GM12801 (cell line): ENCODE measurements around the gene SUGCT.

Source experiments
- TF ChIP-seq, protein P1 (sequence below): IDR thresholded peaks from one replicate; pipeline ENCODE4 v1.5.1; 2011; ENCODE audit warnings: control low read depth; ENCODE audit not compliant: insufficient read length; ENCODE audit errors: extremely low read depth

Gene SUGCT

DNA sequence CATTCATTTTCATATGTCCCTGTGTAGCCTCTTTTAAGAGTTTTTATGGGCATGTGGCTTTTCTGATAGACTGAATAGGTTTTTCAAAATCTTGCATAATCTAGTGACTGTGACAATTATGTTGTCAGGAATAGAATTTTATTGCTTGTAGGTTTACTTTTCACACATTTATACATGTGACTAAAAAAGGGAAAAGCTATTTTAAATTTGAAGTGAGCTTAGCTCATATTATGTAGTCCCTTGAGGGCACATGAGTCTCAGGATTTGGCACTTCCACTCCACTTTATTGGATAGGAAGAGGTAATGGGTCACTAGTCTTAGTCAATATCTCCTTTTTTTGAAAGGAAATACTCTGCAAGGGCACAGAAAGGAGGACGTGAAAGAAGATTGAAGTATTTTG is 247.3 kb downstream of the SUGCT start:
- TF ChIP-seq, protein P1, sequence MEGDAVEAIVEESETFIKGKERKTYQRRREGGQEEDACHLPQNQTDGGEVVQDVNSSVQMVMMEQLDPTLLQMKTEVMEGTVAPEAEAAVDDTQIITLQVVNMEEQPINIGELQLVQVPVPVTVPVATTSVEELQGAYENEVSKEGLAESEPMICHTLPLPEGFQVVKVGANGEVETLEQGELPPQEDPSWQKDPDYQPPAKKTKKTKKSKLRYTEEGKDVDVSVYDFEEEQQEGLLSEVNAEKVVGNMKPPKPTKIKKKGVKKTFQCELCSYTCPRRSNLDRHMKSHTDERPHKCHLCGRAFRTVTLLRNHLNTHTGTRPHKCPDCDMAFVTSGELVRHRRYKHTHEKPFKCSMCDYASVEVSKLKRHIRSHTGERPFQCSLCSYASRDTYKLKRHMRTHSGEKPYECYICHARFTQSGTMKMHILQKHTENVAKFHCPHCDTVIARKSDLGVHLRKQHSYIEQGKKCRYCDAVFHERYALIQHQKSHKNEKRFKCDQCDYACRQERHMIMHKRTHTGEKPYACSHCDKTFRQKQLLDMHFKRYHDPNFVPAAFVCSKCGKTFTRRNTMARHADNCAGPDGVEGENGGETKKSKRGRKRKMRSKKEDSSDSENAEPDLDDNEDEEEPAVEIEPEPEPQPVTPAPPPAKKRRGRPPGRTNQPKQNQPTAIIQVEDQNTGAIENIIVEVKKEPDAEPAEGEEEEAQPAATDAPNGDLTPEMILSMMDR: no peak

DNA sequence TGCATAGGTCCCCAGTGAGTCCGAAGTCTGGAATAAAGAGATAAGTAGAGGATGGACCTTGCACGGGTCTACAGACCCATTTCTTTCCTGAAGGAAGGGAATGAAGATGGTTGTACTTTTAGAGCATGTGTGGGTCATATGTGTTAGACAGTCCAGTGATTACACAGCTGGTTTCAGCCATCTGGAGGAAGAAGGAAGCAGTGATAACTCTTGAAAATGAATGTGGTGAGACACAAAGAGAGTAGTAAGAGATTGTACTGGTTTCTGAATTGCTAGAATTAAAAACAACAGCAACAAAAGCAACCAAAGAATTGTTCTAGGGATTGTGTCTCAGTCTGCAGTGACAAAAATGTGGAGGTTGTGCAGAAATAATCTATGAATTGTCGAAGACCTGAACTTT is 258.9 kb downstream of the SUGCT start:
- TF ChIP-seq, protein P1: no peak

DNA sequence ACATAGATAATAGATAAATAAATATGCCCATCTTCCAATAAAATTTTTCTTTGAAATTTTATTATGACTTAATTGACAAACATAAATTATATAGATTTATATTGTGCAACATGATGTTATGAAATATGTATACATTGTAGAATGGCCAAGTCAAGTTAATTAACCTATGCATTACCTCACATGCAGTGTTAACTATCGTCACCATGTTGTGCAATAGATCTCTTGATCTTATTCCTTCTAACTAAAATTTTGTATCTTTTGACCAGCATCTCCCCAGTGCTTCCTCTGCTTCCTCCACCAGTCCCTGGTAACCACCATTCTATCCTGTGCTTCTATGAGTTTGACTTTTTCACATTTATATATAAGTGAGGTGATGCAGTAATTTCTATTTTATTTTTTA is 259.6 kb downstream of the SUGCT start:
- TF ChIP-seq, protein P1: no peak

DNA sequence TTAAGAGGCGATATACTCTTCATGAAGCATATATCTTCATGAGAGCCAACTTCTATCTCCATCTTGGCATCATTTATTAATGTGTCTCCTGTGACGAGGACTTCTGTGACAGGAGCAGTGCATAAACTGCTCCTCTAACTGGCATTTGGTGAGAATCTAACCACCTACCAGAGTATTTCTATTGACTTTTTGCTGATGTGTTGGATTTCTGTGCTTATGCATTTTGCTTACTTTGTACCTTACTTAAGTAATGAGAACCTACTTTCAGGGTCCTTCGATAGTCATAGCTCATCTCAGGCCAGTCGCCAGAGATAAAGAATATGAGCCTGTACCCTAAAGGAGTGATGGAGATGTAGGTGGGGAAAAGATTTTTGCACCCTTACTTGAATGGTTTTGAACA is 265.7 kb downstream of the SUGCT start:
- TF ChIP-seq, protein P1: no peak

DNA sequence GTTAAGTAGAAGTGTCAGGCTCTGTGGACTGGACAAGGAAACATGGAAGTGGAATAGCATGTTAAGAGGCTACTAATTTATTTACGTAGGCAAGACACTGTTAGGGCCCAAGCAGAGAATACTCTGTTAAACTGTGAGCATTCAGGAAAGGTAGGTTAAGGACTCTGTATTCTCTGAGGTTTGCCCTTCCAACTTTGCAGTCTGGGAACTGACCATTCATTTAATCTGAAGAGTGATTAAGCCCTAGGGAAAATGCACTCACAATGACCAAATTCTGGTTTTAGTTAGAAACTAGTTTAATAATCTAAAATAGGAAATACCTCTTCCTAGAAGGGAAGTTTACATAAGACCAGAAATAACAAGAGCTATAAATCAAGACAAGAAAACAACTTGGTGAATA is 266.6 kb downstream of the SUGCT start:
- TF ChIP-seq, protein P1: no peak

DNA sequence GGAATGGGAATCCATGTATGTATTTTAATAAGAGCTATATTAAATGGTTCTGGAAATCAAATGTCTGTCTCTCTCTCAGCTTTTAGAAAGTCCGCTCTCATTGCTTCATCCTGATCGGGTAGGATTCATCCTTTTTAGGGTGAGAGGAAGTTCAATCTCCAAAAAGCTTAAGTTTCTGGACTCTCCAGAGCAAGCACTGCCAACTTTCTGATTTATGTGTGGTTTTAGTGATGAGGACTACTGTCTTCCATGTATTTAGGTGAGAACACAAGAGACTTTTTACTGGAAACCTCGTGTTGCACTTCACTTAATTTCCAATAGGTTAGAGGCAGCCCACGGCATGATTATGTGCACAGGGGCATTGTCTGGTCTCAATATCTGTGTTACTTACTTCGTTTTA is 267.9 kb downstream of the SUGCT start:
- TF ChIP-seq, protein P1: no peak

DNA sequence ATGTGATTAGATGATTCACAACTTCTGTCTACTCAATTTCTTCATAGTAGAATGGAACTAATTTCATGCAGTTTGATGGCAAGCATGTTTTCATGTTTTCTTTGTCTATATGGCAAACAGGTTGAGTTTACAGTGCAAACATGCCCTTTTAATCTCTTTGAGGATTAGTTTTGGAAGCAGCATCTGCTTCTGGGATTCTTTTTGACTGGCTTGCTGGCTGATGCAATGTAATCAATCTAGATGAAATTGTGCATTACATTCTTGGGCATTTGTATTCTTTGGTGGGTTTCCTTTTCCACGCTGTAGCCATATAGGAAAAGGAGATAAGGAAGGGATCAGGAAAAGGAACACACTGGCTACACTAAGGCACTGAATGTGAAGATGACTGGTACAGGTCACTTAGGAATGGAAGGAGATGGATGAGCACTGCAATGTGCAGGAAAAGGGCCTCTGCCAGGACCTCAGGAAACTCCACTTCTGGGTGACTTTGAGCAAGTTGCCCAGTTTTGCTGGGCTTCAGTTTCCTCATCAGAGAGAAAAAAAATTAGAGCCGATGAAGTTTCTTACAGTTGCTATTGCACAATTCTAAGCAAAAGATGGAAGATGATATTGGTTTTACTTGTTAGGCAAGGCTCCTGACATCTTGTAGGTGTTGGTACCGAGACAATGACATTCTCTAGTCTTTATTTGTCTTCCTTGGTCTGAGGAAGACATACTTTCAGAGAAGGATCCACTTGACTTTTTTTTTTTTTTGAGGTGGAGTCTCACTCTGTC is 269.1 kb downstream of the SUGCT start:
- TF ChIP-seq, protein P1: no peak
